HepG2 (cell line): ENCODE results near the gene NPDC1.

ENCODE experiments used
- KDM2A ChIP-seq: sonication (generic); formaldehyde crosslinking; IDR thresholded peaks from 2 replicates; pipeline ENCODE4 v1.4.0; 2020; ENCODE audit warnings: low read depth, missing genetic modification reagents, borderline replicate concordance
- POLR2A ChIP-seq, 2 experiments: IDR thresholded peaks; 2 replicates each; pipeline ENCODE4 v1.6.1; 2011; ENCODE audit warnings: low read depth in 2 of 2, low read length in 2 of 2, mild to moderate bottlenecking in 1 of 2, moderate library complexity in 1 of 2; ENCODE audit not compliant: insufficient read depth in 1 of 2
- TCF12 ChIP-seq, 2 experiments: fragments of 450-650 bp in 1 of 2; sonication (generic) in 1 of 2; formaldehyde crosslinking in 1 of 2; IDR thresholded peaks; 2 replicates each; pipeline versions ENCODE4 v1.6.1 to v1.8.0; 2017 to 2022; ENCODE audit warnings: antibody characterized with exemption in 1 of 2, mild to moderate bottlenecking in 1 of 2, missing genetic modification reagents in 1 of 2, moderate library complexity in 1 of 2
- TF ChIP-seq, protein P1 (sequence below): sonication (generic); formaldehyde crosslinking; conservative IDR thresholded peaks from 2 replicates; pipeline ENCODE4 v1.4.0; 2020; ENCODE audit warnings: missing genetic modification reagents

DNA sequence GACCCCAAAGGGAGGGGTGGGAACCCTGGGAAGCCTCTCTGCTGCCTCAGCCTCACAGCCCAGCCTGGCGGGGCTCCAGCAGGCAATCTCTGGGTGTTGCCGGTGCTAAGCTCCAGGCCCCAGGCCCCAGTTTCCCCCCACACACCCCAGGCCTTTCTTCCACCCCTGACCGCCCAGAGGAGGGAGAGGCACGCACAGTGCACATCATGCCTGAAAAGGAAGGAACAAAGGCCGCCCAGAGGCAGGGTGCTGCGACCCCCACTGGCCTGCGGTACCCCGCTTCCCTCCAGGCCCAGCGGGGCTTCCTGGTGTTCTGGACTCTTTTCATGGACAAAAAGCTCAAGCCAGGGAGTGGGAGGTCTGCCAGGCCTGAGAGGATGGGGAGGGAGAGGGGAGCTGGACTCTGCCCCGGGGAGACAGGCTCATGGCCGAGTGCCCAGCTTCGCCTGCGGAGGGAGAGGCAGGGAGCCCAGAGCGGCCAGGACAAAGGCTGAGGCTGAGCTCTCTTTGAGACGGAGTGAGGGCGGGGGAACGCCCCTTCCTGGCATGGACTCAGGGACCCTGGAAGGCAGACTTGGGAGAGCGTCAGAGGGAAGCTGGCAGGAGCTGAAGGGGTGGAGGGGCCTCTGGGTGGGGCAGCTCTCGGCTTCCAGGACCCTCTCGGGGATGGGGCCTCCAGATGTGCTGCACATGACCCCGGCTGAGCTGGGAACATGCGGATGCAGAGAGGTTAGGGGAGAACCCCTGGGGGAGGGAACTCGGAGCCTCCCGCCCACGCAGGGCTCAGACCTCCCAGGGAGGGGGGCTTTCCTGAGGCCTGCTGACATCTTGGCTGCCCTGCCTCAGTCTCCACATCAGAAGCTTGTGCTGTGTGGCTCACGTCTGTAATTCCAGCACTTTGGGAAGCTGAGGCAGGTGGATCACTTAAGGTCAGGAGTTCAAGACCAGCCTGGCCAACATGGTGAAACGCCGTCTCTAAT is 9.7 kb upstream of the NPDC1 start:
- TF ChIP-seq TCF12 (IDR thresholded peaks at IDR 0.05) (no peak), TCF12 (CRISPR knock-in tag; IDR thresholded peaks at IDR 0.05) (0 out of 2 replicates have a peak, but pooled peaks have one; percentile 81), KDM2A (peak; percentile 67; the same call in 1 of the 2 replicates), POLR2A (IDR thresholded peaks at IDR 0.05; ENCODE audit: insufficient read depth in 1 of 2, low read depth in 2 of 2, low read length in 2 of 2) (no peak)
- TF ChIP-seq, protein P1, sequence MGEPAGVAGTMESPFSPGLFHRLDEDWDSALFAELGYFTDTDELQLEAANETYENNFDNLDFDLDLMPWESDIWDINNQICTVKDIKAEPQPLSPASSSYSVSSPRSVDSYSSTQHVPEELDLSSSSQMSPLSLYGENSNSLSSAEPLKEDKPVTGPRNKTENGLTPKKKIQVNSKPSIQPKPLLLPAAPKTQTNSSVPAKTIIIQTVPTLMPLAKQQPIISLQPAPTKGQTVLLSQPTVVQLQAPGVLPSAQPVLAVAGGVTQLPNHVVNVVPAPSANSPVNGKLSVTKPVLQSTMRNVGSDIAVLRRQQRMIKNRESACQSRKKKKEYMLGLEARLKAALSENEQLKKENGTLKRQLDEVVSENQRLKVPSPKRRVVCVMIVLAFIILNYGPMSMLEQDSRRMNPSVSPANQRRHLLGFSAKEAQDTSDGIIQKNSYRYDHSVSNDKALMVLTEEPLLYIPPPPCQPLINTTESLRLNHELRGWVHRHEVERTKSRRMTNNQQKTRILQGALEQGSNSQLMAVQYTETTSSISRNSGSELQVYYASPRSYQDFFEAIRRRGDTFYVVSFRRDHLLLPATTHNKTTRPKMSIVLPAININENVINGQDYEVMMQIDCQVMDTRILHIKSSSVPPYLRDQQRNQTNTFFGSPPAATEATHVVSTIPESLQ (CRISPR knock-in tag) = no peak
